A673 (cell line): ENCODE data around the gene COL4A1.

Experiments used
- EZH2 ChIP-seq: fragments of 200-600 bp; sonication (generic); IDR thresholded peaks from 2 replicates; pipeline ENCODE4 v1.6.1; 2017; ENCODE audit warnings: borderline replicate concordance, low read depth, mild to moderate bottlenecking, mixed read lengths, antibody characterized with exemption, low read length; ENCODE audit not compliant: poor library complexity, severe bottlenecking
- TF ChIP-seq, protein P1 (sequence below): fragments of 300-800, 200-600 bp; sonication (generic); conservative IDR thresholded peaks from 2 replicates; pipeline ENCODE4 v1.5.1; 2017; ENCODE audit warnings: low read depth, mild to moderate bottlenecking, antibody characterized with exemption, low read length, moderate library complexity, mixed read lengths

DNA sequence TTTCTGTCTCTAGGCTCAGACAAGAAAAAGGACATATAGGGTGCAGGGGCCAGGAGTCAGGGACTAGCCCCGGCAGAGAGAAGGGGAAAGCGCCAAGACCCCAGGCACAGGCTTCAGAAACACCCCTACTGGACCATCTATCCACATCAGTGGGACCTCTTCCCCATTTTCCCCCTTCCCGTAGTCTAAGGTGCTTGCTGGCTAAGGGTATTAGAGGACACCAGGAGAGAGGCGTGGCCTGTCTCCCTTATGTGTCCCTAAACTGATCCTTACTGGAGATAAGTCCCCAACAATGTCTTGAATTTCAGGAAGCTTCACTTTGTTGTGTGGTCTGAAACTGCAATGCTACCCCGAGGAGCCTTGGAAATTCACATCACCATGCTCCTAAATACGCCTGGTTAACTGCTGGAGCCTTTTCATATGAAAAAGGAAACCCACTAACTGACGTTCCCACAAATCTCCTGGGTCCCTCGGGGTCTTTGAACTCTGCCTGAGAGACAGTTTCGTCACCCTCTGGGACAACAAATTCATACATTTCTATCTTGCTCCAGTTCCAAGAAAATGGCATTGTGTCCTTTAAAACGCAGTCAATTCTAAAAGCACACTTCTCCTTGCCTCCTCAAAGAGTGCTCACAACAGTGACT lies 197.7 kb downstream of the COL4A1 start:
- TF ChIP-seq EZH2 = no peak
- TF ChIP-seq, protein P1, sequence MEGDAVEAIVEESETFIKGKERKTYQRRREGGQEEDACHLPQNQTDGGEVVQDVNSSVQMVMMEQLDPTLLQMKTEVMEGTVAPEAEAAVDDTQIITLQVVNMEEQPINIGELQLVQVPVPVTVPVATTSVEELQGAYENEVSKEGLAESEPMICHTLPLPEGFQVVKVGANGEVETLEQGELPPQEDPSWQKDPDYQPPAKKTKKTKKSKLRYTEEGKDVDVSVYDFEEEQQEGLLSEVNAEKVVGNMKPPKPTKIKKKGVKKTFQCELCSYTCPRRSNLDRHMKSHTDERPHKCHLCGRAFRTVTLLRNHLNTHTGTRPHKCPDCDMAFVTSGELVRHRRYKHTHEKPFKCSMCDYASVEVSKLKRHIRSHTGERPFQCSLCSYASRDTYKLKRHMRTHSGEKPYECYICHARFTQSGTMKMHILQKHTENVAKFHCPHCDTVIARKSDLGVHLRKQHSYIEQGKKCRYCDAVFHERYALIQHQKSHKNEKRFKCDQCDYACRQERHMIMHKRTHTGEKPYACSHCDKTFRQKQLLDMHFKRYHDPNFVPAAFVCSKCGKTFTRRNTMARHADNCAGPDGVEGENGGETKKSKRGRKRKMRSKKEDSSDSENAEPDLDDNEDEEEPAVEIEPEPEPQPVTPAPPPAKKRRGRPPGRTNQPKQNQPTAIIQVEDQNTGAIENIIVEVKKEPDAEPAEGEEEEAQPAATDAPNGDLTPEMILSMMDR = no peak
